ENCODE results near the gene NBEA.

Gene NBEA

GRCh38 chr13:35292329-35292728 is 350.3 kb downstream of the NBEA start:
- H2AFZ ChIP-seq (ENCODE audit: low read depth, low read length): no peak overlapping the region
- H3K9me3 ChIP-seq (ENCODE audit: control insufficient read depth, low read length): no peaks in the 10 kb centered on the region
- no peak overlapping the region for H2AK5ac ChIP-seq (ENCODE audit: low read length, severe bottlenecking)
- H2BK120ac ChIP-seq (ENCODE audit: low read depth, low read length): no peak overlapping the region
- no peak overlapping the region for H3K4me3 ChIP-seq (ENCODE audit: insufficient read depth in 1 of 2, low read depth in 1 of 2, low read length in 2 of 2)
- H3K9ac ChIP-seq (ENCODE audit: low read length): no peak overlapping the region
- H4K8ac ChIP-seq (ENCODE audit: low read length): no peak overlapping the region
- no peak overlapping the region for H3K14ac ChIP-seq (ENCODE audit: low read length in 2 of 2)
- H4K91ac ChIP-seq (ENCODE audit: low read length): no peak overlapping the region
- H2BK15ac ChIP-seq (ENCODE audit: low read depth, poor library complexity, severe bottlenecking): no peak overlapping the region
- H2BK5ac ChIP-seq (ENCODE audit: low read depth, low read length, poor library complexity, severe bottlenecking): no peak overlapping the region
- no CpG with 5 or more reads among the region's 1 CpG for WGBS
- no peak overlapping the region for H3K18ac ChIP-seq (ENCODE audit: low read depth in 1 of 2, low read length in 2 of 2)
- H3K23ac ChIP-seq (ENCODE audit: low read length in 2 of 2): no peak overlapping the region
- DNase-seq: no peak
- H3K79me1 ChIP-seq (replicated peaks; ENCODE audit: low read length, poor library complexity, severe bottlenecking): no peaks in the 10 kb centered on the region
- H3K4me2 ChIP-seq (ENCODE audit: low read length, poor library complexity, severe bottlenecking): no peak overlapping the region
- no peaks in the 10 kb centered on the region for H3K4me1 ChIP-seq (ENCODE audit: control insufficient read depth, insufficient read depth, low read depth, low read length)
- H3K27ac ChIP-seq (ENCODE audit: low read length, poor library complexity, severe bottlenecking): no peak overlapping the region
- no peak overlapping the region for H2BK12ac ChIP-seq (ENCODE audit: low read length in 2 of 2)
- H3K4ac ChIP-seq (ENCODE audit: low read depth in 1 of 2, low read length in 2 of 2): no peak overlapping the region
- H3K27me3 ChIP-seq (ENCODE audit: control insufficient read depth in 1 of 2, insufficient read depth in 1 of 2, low read length in 2 of 2): no peaks in the 10 kb centered on the region
- H3K36me3 ChIP-seq (ENCODE audit: control insufficient read depth in 1 of 2, insufficient read depth in 2 of 2, low read depth in 1 of 2, low read length in 2 of 2): no peaks in the 10 kb centered on the region

DNA sequence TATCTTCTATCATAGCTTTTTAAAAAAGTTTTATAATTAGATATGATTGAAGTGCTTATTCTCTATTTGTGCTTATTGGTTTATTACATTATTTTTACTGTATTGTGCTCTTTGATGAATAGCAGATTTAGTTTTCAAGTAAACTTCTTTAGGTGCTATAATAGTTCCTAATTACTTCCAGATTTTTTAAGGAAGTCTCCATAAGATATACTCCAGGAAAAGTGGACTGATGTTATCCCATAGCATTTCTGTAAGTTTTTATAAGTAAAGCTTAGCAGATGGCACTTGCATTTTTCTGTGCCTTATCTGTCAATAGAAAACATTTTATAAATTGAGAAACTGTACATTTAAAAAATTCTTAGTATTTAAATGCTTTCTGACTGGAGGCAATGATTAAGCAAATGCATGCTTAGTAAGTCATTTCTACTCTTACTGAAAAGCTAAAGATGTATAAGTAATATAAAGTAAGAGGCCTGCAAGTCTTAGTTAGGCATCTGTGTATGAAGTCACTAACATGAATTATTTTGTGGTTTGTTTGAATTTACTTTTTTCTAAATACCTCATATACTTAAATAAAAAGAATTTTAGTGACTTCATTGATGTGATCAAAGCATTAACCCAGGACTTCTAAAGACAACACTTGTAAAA is 351.6 kb downstream of the NBEA start:
- no peak overlapping the region for H3K27ac ChIP-seq (ENCODE audit: low read length, poor library complexity, severe bottlenecking)
- no peaks in the 10 kb centered on the region for H3K4me1 ChIP-seq (ENCODE audit: control insufficient read depth, insufficient read depth, low read depth, low read length)
- H3K18ac ChIP-seq (ENCODE audit: low read depth in 1 of 2, low read length in 2 of 2): no peak overlapping the region
- no peak overlapping the region for H3K23ac ChIP-seq (ENCODE audit: low read length in 2 of 2)
- H2BK15ac ChIP-seq (ENCODE audit: low read depth, poor library complexity, severe bottlenecking): no peak overlapping the region
- no peak overlapping the region for H3K9ac ChIP-seq (ENCODE audit: low read length)
- no peaks in the 10 kb centered on the region for H3K27me3 ChIP-seq (ENCODE audit: control insufficient read depth in 1 of 2, insufficient read depth in 1 of 2, low read length in 2 of 2)
- no peaks in the 10 kb centered on the region for H3K9me3 ChIP-seq (ENCODE audit: control insufficient read depth, low read length)
- H3K4me3 ChIP-seq (ENCODE audit: insufficient read depth in 1 of 2, low read depth in 1 of 2, low read length in 2 of 2): no peak overlapping the region
- H3K14ac ChIP-seq (ENCODE audit: low read length in 2 of 2): no peak overlapping the region
- DNase-seq: no peak
- H3K4me2 ChIP-seq (ENCODE audit: low read length, poor library complexity, severe bottlenecking): no peak overlapping the region
- H2BK120ac ChIP-seq (ENCODE audit: low read depth, low read length): no peak overlapping the region
- no peak overlapping the region for H4K8ac ChIP-seq (ENCODE audit: low read length)
- no peaks in the 10 kb centered on the region for H3K36me3 ChIP-seq (ENCODE audit: control insufficient read depth in 1 of 2, insufficient read depth in 2 of 2, low read depth in 1 of 2, low read length in 2 of 2)
- H4K91ac ChIP-seq (ENCODE audit: low read length): no peak overlapping the region
- no peaks in the 10 kb centered on the region for H3K79me1 ChIP-seq (replicated peaks; ENCODE audit: low read length, poor library complexity, severe bottlenecking)
- no peak overlapping the region for H2BK12ac ChIP-seq (ENCODE audit: low read length in 2 of 2)
- no peak overlapping the region for H2AK5ac ChIP-seq (ENCODE audit: low read length, severe bottlenecking)
- no peak overlapping the region for H2AFZ ChIP-seq (ENCODE audit: low read depth, low read length)
- H3K4ac ChIP-seq (ENCODE audit: low read depth in 1 of 2, low read length in 2 of 2): no peak overlapping the region
- no peak overlapping the region for H2BK5ac ChIP-seq (ENCODE audit: low read depth, low read length, poor library complexity, severe bottlenecking)

- no peak overlapping the region for H3K23ac ChIP-seq (ENCODE audit: low read length in 2 of 2)
- no peak overlapping the region for H2AFZ ChIP-seq (ENCODE audit: low read depth, low read length)
- no peak overlapping the region for H2AK5ac ChIP-seq (ENCODE audit: low read length, severe bottlenecking)
- no peak overlapping the region for H3K4me3 ChIP-seq (ENCODE audit: insufficient read depth in 1 of 2, low read depth in 1 of 2, low read length in 2 of 2)
- H2BK5ac ChIP-seq (ENCODE audit: low read depth, low read length, poor library complexity, severe bottlenecking): no peak overlapping the region
- no peak overlapping the region for H3K4me2 ChIP-seq (ENCODE audit: low read length, poor library complexity, severe bottlenecking)
- no peak overlapping the region for H4K8ac ChIP-seq (ENCODE audit: low read length)
- H2BK12ac ChIP-seq (ENCODE audit: low read length in 2 of 2): no peak overlapping the region
- H3K9ac ChIP-seq (ENCODE audit: low read length): no peak overlapping the region
- no peak overlapping the region for H3K18ac ChIP-seq (ENCODE audit: low read depth in 1 of 2, low read length in 2 of 2)
- no peak overlapping the region for H2BK15ac ChIP-seq (ENCODE audit: low read depth, poor library complexity, severe bottlenecking)
- no peak for DNase-seq
- H3K9me3 ChIP-seq (ENCODE audit: control insufficient read depth, low read length): no peaks in the 10 kb centered on the region
- no peak overlapping the region for H3K4ac ChIP-seq (ENCODE audit: low read depth in 1 of 2, low read length in 2 of 2)
- WGBS: 40% methylated on average over 1 of the region's 2 CpGs
- no peaks in the 10 kb centered on the region for H3K36me3 ChIP-seq (ENCODE audit: control insufficient read depth in 1 of 2, insufficient read depth in 2 of 2, low read depth in 1 of 2, low read length in 2 of 2)
- no peak overlapping the region for H3K27ac ChIP-seq (ENCODE audit: low read length, poor library complexity, severe bottlenecking)
- no peaks in the 10 kb centered on the region for H3K4me1 ChIP-seq (ENCODE audit: control insufficient read depth, insufficient read depth, low read depth, low read length)
- no peak overlapping the region for H2BK120ac ChIP-seq (ENCODE audit: low read depth, low read length)
- no peak overlapping the region for H4K91ac ChIP-seq (ENCODE audit: low read length)
- H3K14ac ChIP-seq (ENCODE audit: low read length in 2 of 2): no peak overlapping the region
- H3K79me1 ChIP-seq (replicated peaks; ENCODE audit: low read length, poor library complexity, severe bottlenecking): peaks cover 1% of the 10 kb centered on the region
- no peaks in the 10 kb centered on the region for H3K27me3 ChIP-seq (ENCODE audit: control insufficient read depth in 1 of 2, insufficient read depth in 1 of 2, low read length in 2 of 2)
Measured at GRCh38 chr13:35309706-35310105, 367.6 kb downstream of the NBEA start.

- peaks cover 3% of the 10 kb centered on the region for H3K9me3 ChIP-seq (ENCODE audit: control insufficient read depth, low read length)
- H4K8ac ChIP-seq (ENCODE audit: low read length): no peak overlapping the region
- H2BK15ac ChIP-seq (ENCODE audit: low read depth, poor library complexity, severe bottlenecking): no peak overlapping the region
- H3K27ac ChIP-seq (ENCODE audit: low read length, poor library complexity, severe bottlenecking): no peak overlapping the region
- no peak overlapping the region for H3K4me2 ChIP-seq (ENCODE audit: low read length, poor library complexity, severe bottlenecking)
- H3K4me1 ChIP-seq (ENCODE audit: control insufficient read depth, insufficient read depth, low read depth, low read length): no peaks in the 10 kb centered on the region
- H2BK120ac ChIP-seq (ENCODE audit: low read depth, low read length): no peak overlapping the region
- H2AK5ac ChIP-seq (ENCODE audit: low read length, severe bottlenecking): no peak overlapping the region
- H3K4ac ChIP-seq (ENCODE audit: low read depth in 1 of 2, low read length in 2 of 2): no peak overlapping the region
- H2AFZ ChIP-seq (ENCODE audit: low read depth, low read length): no peak overlapping the region
- no peak overlapping the region for H4K91ac ChIP-seq (ENCODE audit: low read length)
- H3K9ac ChIP-seq (ENCODE audit: low read length): no peak overlapping the region
- no peak overlapping the region for H3K18ac ChIP-seq (ENCODE audit: low read depth in 1 of 2, low read length in 2 of 2)
- 84% methylated on average over 3 of the region's 3 CpGs for WGBS
- no peak overlapping the region for H2BK12ac ChIP-seq (ENCODE audit: low read length in 2 of 2)
- no peak overlapping the region for H3K14ac ChIP-seq (ENCODE audit: low read length in 2 of 2)
- DNase-seq: no peak
- no peaks in the 10 kb centered on the region for H3K27me3 ChIP-seq (ENCODE audit: control insufficient read depth in 1 of 2, insufficient read depth in 1 of 2, low read length in 2 of 2)
- peaks cover 0 to 3% of the 10 kb centered on the region in 2 experiments for H3K36me3 ChIP-seq (ENCODE audit: control insufficient read depth in 1 of 2, insufficient read depth in 2 of 2, low read depth in 1 of 2, low read length in 2 of 2)
- H3K79me1 ChIP-seq (replicated peaks; ENCODE audit: low read length, poor library complexity, severe bottlenecking): no peaks in the 10 kb centered on the region
- H3K4me3 ChIP-seq (ENCODE audit: insufficient read depth in 1 of 2, low read depth in 1 of 2, low read length in 2 of 2): no peak overlapping the region
- H2BK5ac ChIP-seq (ENCODE audit: low read depth, low read length, poor library complexity, severe bottlenecking): no peak overlapping the region
- no peak overlapping the region for H3K23ac ChIP-seq (ENCODE audit: low read length in 2 of 2)
Measured at GRCh38 chr13:35332134-35332533, 390.1 kb downstream of the NBEA start.

Data from mesenchymal stem cell (in vitro differentiated cells and primary cell).